ENCODE data around the gene ENO3.

GRCh38 chr17:4921320-4921719 lies 29.6 kb upstream of the ENO3 start:
- TF ChIP-seq POLR2A (IDR thresholded peaks at IDR 0.05; ENCODE audit: low read length) (no peak), GATA1 (IDR thresholded peaks at IDR 0.05; ENCODE audit: low read depth, low read length) (no peak)
